ENCODE measurements around the gene TMEM87B. TPM values are rescaled to one million over a fixed set of nuclear protein-coding genes. Genes with fewer than 3 reads are reported as not detected.
"Not testable (repeated sequence)": the region's sequence is repeated elsewhere in the genome, so short reads cannot be mapped to it uniquely, and the experiment has no call there.

The TMEM87B gene
- total RNA-seq, 6 donors from 2014 or later, result 20.1 to 45.9 (median 23.6) TPM

GRCh38 chr2:112136096-112136495 is 81.0 kb downstream of the TMEM87B start:
- Histone ChIP-seq H3K9me3 (peaks cover 0 to 3% (median 0%) of the 10 kb centered on the region in 4 donors), H3K4me3 (no peak overlapping the region), H3K4me1 (peaks cover 0 to 21% (median 8%) of the 10 kb centered on the region in 4 donors), H3K27ac (no peak overlapping the region), H3K36me3 (no peaks in the 10 kb centered on the region), H3K27me3 (peaks cover 0 to 2% (median 0%) of the 10 kb centered on the region in 4 donors)
- TF ChIP-seq CTCF (IDR thresholded peaks at IDR 0.05) (no peak), POLR2A (IDR thresholded peaks at IDR 0.05) (no peak), POLR2AphosphoS5 (IDR thresholded peaks at IDR 0.05) (no peak), EP300 (IDR thresholded peaks at IDR 0.05) (no peak)
- ATAC-seq (ENCODE audit: low FRiP score in 2 of 2) (no peak), DNase-seq (no peak)
- WGBS, 2 donors, result 97 to 99% methylated on average over 5 of the region's 5 CpGs

DNA sequence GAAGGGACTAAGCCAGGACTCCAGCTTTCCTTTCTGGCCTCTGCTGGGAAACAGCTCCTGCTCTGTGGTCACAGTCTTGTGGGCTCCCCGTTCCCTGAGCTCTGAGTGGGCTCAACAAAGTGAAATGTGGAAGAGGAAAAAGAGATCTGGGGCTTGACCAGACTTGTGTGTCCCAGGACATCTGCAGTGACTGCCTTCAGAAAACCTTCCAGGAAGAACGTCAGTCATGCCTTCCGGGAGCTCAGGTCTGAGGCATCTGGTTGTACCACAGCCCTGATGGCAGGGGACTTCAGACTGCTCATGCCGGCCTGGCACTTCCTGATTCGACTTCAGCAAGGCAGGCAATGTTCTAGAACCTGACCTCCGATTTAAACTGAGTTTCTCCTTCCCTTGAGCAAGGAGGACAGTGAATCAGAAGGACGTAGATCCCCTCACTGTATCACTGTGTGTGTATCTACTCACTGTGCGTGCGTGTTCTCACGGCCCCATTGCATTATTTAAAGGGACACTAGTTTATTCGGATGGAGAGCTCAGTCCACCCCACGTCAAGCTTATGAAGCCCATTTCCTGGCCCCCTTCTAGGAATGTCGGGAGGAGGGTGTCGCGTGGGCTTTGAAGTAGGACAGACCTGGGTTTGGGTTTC is 82.6 kb downstream of the TMEM87B start:
- ATAC-seq (ENCODE audit: low FRiP score in 2 of 2), result peak; percentile 21 to 49
- Histone ChIP-seq H3K9me3 (peaks cover 0 to 3% (median 0%) of the 10 kb centered on the region in 4 donors), H3K27me3 (peaks cover 0 to 2% (median 0%) of the 10 kb centered on the region in 4 donors), H3K4me3 (peak overlapping the region; percentile 46 to 66 (median 58)), H3K27ac (no peak overlapping the region), H3K4me1 (peaks cover 0 to 21% (median 8%) of the 10 kb centered on the region in 4 donors), H3K36me3 (no peaks in the 10 kb centered on the region)
- 27 to 36% methylated on average over 15 of the region's 15 CpGs for WGBS, 2 donors
- no peak for TF ChIP-seq POLR2AphosphoS5 (IDR thresholded peaks at IDR 0.05)
- TF ChIP-seq CTCF (IDR thresholded peaks at IDR 0.05), result no peak
- no peak for DNase-seq

GRCh38 chr2:112138159-112139032 is 83.3 kb downstream of the TMEM87B start, which contains the start of gene FBLN7:
FBLN7 (plus strand) TSS chr2:112138385; CDS start chr2:112138656, 271 bp downstream.
- TF ChIP-seq POLR2AphosphoS5 (IDR thresholded peaks at IDR 0.05) (no peak), CTCF (IDR thresholded peaks at IDR 0.05) (no peak), EP300 (IDR thresholded peaks at IDR 0.05) (no peak), POLR2A (IDR thresholded peaks at IDR 0.05) (no peak)
- Histone ChIP-seq H3K9me3 (no peaks in the 10 kb centered on the region), H3K27ac (no peak within 1 kb of the TSS), H3K36me3 (no peaks in the 10 kb centered on the region), H3K4me3 (peak within 1 kb of the TSS; percentile 46 to 66 (median 58)), H3K27me3 (peaks cover 0 to 2% (median 0%) of the 10 kb centered on the region in 4 donors), H3K4me1 (peaks cover 0 to 21% (median 8%) of the 10 kb centered on the region in 4 donors)
- ATAC-seq (ENCODE audit: low FRiP score in 2 of 2) (peak in 1 of 2 donors; percentile 70), DNase-seq (peak in 1 of 2 donors; percentile 88)
- 1% methylated on average over 16 of the region's 84 CpGs; no CpG with 5 or more reads in 1 of the 2 donors for WGBS, 2 donors

GRCh38 chr2:112139033-112139614 is 84.1 kb downstream of the TMEM87B start:
- not testable (repeated sequence) for H3K36me3 ChIP-seq; ATAC-seq (ENCODE audit: low FRiP score in 2 of 2); H3K9me3 ChIP-seq; DNase-seq; H3K27ac ChIP-seq; H3K27me3 ChIP-seq
- WGBS, 2 donors, result 8% methylated on average over 5 of the region's 32 CpGs; no CpG with 5 or more reads in 1 of the 2 donors
- Histone ChIP-seq H3K4me1 (peaks cover 0 to 21% (median 8%) of the 10 kb centered on the region in 4 donors), H3K4me3 (peak overlapping the region in 3 of 4 donors; percentile 54 to 66 (median 61))

GRCh38 chr2:112139661-112140204 is 84.7 kb downstream of the TMEM87B start:
- not testable (repeated sequence) for ATAC-seq (ENCODE audit: low FRiP score in 2 of 2); H3K27me3 ChIP-seq; H3K36me3 ChIP-seq; DNase-seq; H3K9me3 ChIP-seq
- peaks cover 0 to 21% (median 8%) of the 10 kb centered on the region in 4 donors for H3K4me1 ChIP-seq
- peak overlapping the region in 3 of 4 donors; percentile 29 to 39 (median 34) for H3K4me3 ChIP-seq
- 5 to 9% methylated on average over 16 to 28 of the region's 38 CpGs for whole genome bisulfite sequencing, 2 donors
- peak overlapping the region in 1 of 4 donors; percentile 15 for H3K27ac ChIP-seq

Measured in upper lobe of left lung (tissue), 6 donors.